ENCODE measurements around the gene PPM1A. TPM values are rescaled to one million over a fixed set of nuclear protein-coding genes. Genes with fewer than 3 reads are reported as not detected.

Gene PPM1A
- total RNA-seq, 1 donor from 2014 or later, result 26.1 TPM

- TF ChIP-seq CTCF (IDR thresholded peaks at IDR 0.05; ENCODE audit: insufficient read depth, low read length, poor library complexity, severe bottlenecking), result no peak
- Histone ChIP-seq H3K36me3 (ENCODE audit: control insufficient read depth, insufficient read depth, low read length) (no peaks in the 10 kb centered on the region), H3K4me3 (ENCODE audit: low read depth, low read length) (no peak overlapping the region), H3K27me3 (ENCODE audit: control insufficient read depth, insufficient read depth, low read length) (peaks cover 8% of the 10 kb centered on the region)
- no peak for DNase-seq (ENCODE audit: low read depth)
Observed at GRCh38 chr14:60332869-60333268, 83.8 kb downstream of the PPM1A start.

- no peak for TF ChIP-seq CTCF (IDR thresholded peaks at IDR 0.05; ENCODE audit: insufficient read depth, low read length, poor library complexity, severe bottlenecking)
- no peaks in the 10 kb centered on the region for H3K36me3 ChIP-seq (ENCODE audit: control insufficient read depth, insufficient read depth, low read length)
- H3K27me3 ChIP-seq (ENCODE audit: control insufficient read depth, insufficient read depth, low read length), result peaks cover 2% of the 10 kb centered on the region
- H3K4me3 ChIP-seq (ENCODE audit: low read depth, low read length), result no peak overlapping the region
- no peak for DNase-seq (ENCODE audit: low read depth)
Observed at GRCh38 chr14:60339571-60339970, 90.5 kb downstream of the PPM1A start.

- no peaks in the 10 kb centered on the region for H3K27me3 ChIP-seq (ENCODE audit: control insufficient read depth, insufficient read depth, low read length)
- no peak for DNase-seq (ENCODE audit: low read depth)
- no peak for TF ChIP-seq CTCF (IDR thresholded peaks at IDR 0.05; ENCODE audit: insufficient read depth, low read length, poor library complexity, severe bottlenecking)
- no peaks in the 10 kb centered on the region for H3K36me3 ChIP-seq (ENCODE audit: control insufficient read depth, insufficient read depth, low read length)
- H3K4me3 ChIP-seq (ENCODE audit: low read depth, low read length), result no peak overlapping the region
Observed at GRCh38 chr14:60343571-60344071, 94.6 kb downstream of the PPM1A start.

- no peak for DNase-seq (ENCODE audit: low read depth)
- no peak for TF ChIP-seq CTCF (IDR thresholded peaks at IDR 0.05; ENCODE audit: insufficient read depth, low read length, poor library complexity, severe bottlenecking)
- no peaks in the 10 kb centered on the region for H3K36me3 ChIP-seq (ENCODE audit: control insufficient read depth, insufficient read depth, low read length)
- H3K4me3 ChIP-seq (ENCODE audit: low read depth, low read length), result no peak overlapping the region
- H3K27me3 ChIP-seq (ENCODE audit: control insufficient read depth, insufficient read depth, low read length), result no peaks in the 10 kb centered on the region
Observed at GRCh38 chr14:60344751-60345150, 95.7 kb downstream of the PPM1A start.

GRCh38 chr14:60346706-60347105, 97.7 kb downstream of the PPM1A start:
- H3K36me3 ChIP-seq (ENCODE audit: control insufficient read depth, insufficient read depth, low read length), result no peaks in the 10 kb centered on the region
- no peak for DNase-seq (ENCODE audit: low read depth)
- no peak for TF ChIP-seq CTCF (IDR thresholded peaks at IDR 0.05; ENCODE audit: insufficient read depth, low read length, poor library complexity, severe bottlenecking)
- no peaks in the 10 kb centered on the region for H3K27me3 ChIP-seq (ENCODE audit: control insufficient read depth, insufficient read depth, low read length)
- no peak overlapping the region for H3K4me3 ChIP-seq (ENCODE audit: low read depth, low read length)

DNA sequence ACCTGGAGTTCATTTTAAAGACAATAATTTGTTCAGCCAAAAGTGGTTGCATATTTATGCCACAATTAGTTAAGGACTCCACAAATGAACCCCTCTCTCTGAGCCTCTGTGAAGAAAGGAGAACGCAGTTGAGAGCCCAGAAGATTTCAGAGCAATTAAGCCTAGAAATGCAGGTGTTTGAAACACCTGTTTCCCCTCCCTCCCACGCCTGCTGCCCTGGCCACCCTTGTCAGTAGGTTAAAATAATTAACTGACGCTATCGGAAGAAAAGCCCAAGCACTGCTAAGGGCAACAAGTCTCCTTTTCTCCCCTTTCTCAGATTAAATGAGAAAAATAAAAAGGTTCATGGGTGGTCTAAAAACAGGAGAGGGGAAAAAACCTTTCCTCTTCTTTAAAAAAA, 99.2 kb downstream of the PPM1A start:
- Histone ChIP-seq H3K36me3 (ENCODE audit: control insufficient read depth, insufficient read depth, low read length) (no peaks in the 10 kb centered on the region), H3K27me3 (ENCODE audit: control insufficient read depth, insufficient read depth, low read length) (no peaks in the 10 kb centered on the region), H3K4me3 (ENCODE audit: low read depth, low read length) (no peak overlapping the region)
- DNase-seq (ENCODE audit: low read depth), result no peak
- no peak for TF ChIP-seq CTCF (IDR thresholded peaks at IDR 0.05; ENCODE audit: insufficient read depth, low read length, poor library complexity, severe bottlenecking)
